Inflammatory macrophage (primary cell): ENCODE data around the gene JARID2.
"Not testable (repeated sequence)": the region's sequence is repeated elsewhere in the genome, so short reads cannot be mapped to it uniquely, and the experiment has no call there.

Experiments used
- DNase-seq, 2 donors: peaks; one replicate each; pipeline ENCODE4 v3.0.0-alpha.2; 2020 to 2022

Gene JARID2

DNA sequence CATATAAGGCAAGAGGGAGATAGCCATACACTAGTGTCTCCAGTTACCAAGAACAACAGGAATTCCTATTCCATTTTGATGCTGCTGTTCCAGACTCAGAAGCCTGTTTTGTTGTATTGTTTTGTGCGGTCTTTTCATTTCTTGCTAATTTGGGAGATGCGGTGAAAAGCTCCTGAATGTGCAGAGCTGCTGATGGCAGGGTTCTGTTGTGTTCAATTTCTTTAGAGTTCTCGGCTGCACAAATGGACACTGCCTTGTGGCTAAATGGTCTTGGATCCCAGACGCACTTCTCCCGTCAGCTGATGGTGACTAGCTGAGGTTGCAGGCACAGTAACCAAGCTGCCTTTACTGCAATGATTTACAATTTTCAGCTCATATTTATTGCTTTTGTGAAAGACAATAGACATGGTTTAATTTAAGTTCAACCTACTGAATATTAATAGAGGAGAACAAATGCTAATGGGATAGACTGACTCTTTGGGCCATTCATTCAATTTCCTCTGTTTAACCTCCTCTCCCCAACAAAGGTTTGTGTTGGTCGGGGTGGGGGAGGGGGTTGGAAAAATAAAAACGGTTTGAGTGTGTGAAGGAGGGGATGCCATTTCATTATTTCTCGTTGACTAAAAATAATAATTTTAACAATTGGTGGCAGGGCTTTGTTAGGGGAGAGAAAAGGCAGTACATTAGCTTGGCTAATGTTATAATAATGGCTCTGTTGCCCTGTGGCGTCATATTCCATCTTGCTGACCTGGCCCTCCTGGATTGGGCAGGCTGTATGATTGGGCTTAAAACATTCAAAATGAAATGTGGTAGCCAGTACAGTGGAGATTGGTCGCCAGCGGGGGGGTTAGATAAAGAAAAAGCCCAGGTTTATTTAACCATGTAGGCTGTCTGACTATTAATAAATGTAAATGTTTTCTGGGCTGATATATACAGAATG lies 159.5 kb downstream of the JARID2 start:
- DNase-seq: peak in 1 of 2 donors; percentile 24

GRCh38 chr6:15406452-15406851 lies 160.6 kb downstream of the JARID2 start:
- no peak for DNase-seq

DNA sequence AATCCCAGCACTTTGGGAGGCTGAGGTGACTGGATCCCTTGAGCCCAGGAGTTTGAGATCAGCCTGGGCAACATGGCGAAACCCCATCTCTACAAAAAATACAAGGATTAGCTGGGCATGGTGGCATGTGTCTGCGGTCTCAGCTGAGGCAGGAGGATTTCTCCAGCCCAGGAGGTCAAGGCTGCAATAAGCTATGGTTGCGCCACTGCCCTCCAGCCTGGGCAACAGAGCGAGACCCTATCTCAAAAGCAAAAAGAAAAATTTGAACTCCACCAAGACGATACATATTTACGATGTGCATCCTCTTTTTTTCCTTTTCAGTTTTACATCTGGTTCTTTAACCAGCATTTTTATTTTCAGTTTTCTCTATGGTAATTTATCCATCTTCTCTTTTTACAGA lies 162.1 kb downstream of the JARID2 start:
- DNase-seq: no peak

DNA sequence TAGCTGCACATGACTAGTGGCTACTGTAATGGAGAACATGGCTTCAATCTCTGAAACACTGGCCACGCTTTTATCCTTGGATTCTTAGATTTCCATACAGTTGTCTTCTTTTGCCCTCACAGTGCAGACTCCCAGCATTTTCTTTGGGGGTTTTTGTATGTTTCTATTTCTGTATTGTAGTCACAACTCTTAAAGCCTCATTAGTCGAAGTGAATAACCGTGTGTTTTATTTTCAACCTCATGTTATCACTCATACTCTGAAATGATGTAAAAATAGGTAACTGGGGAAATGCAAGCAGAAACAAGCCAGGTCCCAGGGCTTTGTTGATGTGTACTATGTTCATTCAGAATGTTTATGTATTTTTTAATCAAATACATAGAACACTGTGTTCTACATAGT lies 162.9 kb downstream of the JARID2 start:
- DNase-seq: no peak

- DNase-seq: no peak
These were observed 163.6 kb downstream of the JARID2 start for GRCh38 chr6:15409301-15410125.

GRCh38 chr6:15410126-15410391 lies 164.2 kb downstream of the JARID2 start:
- DNase-seq: no peak

- no peak for DNase-seq
These were observed 164.9 kb downstream of the JARID2 start for GRCh38 chr6:15410752-15411151.

DNA sequence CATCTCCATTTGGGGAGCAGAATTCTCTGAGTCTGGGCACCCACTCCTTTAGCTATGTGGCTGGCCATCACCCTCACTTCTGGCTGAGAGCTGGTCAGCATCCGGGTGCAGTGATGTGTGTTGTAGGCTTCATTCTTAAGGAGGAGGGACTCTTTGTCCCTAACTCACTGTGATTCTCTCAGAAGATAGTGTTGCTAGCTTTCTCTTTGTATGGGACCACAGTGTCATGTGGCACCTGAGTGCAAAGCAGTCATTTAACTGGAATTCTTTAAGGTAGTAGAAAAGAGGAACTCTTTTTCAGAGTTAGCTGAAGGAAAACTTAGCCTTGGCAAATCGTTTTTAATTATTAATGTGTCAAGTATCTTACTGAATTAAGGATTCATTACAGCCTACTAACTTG lies 165.9 kb downstream of the JARID2 start:
- no peak for DNase-seq

DNA sequence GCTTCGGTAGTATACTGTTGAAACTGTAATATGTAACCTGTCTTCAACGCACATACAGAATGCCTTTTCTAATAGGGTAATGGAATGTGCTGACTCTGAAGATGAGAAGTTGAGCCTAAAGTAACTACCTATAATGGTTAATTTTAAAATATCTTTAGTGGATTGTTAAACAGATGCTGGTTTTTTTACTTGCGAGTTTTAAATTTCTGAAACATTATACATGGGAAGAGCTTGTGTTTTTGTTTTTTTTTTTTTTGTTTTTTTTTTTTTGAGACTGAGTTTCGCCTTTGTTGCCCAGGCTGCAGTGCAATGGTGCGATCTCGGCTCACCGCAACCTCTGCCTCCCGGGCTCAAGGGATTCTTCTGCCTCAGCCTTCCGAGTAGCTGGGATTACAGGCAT lies 166.9 kb downstream of the JARID2 start:
- DNase-seq: no peak

DNA sequence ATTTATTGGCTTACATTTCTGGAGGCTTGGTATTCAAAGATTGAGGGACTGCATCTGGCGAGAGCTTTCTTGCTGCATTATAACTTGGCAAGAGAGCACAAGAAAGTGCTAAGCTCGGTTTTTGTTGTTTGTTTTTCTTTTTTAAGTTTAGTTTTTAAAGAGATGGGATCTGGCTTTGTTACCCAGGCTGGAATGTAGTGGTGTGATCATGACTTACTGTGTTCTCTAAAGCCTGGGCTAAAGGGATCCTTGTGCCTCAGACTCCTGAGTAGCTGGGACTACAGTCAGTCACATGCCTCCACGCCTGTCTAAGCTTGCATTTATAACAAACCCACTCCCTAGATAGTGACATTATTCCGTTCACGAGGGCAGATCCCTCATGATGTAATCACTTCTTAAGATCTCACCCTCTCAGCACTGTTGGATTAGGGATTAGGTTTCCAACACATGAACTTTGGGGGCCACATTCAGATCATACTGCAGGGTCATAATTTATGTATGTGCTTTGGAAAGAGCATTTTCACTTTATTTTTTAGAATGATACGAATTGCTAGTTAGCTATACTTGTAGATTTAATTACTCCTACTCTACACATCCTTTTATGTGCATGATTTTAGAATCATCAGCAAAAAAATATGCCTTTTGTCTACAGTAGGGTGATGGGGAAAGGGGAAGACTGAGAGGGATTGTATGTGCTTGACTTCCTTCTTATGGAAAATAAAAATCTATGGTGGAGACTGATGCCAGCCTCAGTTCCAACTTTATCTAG lies 167.8 kb downstream of the JARID2 start:
- no peak for DNase-seq

DNA sequence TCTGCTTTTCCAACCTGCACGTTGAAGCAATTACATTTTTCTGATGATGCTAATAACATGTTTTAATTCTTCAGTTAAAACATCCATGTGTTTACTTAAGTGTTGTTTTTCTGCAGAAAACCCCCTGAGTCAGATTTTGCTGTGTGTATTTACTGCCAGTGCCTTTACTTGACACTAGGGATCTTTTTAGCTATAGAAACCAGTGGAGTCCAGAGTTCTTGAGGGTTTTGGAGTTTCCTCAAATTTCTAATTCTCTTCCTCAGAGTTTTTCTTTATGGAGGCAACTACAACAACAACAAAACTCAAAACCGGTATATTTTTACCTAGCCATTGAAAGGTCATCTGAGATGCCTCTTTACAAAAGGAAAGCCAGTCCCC lies 168.4 kb downstream of the JARID2 start:
- no peak for DNase-seq

DNA sequence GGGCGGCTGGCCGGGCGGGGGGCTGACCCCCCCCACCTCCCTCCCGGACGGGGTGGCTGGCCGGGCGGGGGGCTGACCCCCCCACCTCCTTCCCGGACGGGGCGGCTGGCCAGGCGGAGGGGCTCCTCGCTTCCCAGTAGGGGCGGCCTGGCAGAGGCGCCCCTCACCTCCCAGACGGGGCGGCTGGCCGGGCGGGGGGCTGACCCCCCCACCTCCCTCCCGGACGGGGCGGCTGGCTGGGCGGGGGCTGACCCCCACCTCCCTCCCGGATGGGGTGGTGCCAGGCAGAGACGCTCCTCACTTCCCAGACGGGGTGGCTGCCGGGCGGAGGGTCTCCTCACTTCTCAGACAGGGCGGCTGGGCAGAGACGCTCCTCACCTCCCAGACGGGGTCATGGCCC lies 169.8 kb downstream of the JARID2 start:
- not testable (repeated sequence) for DNase-seq

DNA sequence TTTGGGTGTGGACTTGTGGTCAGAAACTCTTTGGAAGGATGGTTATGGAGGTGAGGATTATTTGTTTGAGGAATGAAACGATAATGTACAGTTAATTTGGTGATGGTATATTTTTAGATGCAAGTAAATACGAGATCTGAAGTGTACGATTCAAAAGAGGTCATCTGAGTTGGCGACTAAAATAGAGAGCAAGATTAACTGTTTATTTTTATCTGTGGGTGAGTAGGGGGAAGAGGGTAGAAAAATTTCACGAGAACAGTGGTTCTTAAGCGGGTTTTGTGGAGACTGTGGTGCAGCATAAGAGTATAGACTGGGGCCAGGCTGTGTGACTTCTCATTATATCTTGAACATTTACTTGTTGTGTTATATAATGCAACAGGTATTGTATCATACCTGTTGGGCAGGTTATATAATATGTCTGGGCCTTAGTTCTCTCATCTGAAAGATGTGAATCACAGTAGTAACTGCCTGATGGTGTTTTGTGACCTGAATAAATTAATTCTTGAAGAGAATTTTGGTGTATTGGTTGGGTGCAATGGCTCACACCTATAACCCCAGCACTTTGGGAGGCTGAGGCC lies 171.2 kb downstream of the JARID2 start:
- no peak for DNase-seq

GRCh38 chr6:15417811-15418210 lies 171.9 kb downstream of the JARID2 start:
- no peak for DNase-seq

DNA sequence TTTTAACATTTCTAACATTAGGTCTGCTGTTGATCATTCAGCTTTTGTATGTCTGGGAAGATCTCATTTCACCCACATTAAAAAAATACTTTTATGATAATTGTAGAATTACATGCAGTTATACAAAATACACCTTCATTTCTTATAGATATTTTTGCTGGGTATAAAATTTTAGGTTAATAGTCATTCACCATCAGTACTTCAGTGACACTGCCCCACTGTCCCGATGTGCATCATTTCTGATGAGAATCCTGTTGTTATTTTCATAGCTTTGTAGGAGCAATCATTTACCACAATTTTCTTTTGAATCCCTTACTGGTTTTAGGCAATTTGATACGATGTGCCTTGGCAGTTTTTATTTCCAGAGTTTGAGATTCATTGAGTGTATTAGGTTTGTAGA lies 173.6 kb downstream of the JARID2 start:
- no peak for DNase-seq

GRCh38 chr6:15420959-15421438 lies 175.1 kb downstream of the JARID2 start:
- peak in 1 of 2 donors; percentile 46 for DNase-seq

DNA sequence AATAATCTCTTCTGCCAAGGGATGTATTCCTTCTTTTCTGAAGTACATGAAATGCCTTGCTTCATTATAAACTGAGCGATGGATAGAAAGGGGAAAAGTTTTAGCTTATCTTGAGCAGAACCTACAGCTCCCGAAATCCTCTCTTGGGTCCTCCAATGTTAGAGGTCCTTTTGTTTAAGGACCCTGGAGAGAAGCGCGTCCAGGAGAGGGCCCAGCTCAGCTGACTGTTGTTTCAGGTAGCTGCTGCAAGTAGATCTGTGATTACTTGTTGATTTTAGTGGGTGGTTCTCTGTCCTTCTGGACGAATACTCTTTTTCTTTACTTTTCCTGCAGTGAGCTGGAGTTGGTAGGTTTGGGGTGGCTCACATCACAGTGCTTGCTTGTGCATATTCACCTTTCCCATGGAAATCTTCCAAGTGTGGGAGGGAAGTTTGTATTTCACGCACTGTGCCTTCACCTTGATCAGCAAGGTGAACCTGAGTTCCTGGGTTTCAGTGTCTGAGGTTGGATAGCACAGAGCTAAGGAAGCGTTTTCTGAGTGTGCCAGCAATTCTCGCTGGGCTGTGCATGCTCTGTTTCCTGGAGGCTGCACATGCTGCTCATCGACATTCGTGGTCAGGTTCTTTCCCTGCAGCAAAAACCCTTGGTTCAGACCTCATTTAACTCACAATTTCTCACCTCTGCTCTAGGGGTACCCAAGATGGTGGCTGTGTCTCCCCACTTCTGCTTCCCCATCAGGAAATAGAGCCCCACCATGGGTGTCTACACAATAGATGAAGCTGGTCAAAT lies 176.3 kb downstream of the JARID2 start:
- DNase-seq: no peak

- DNase-seq: no peak
These were observed 177.6 kb downstream of the JARID2 start for GRCh38 chr6:15423286-15423993.

GRCh38 chr6:15425947-15426346 lies 180.1 kb downstream of the JARID2 start:
- no peak for DNase-seq

- DNase-seq: no peak
These were observed 180.5 kb downstream of the JARID2 start for GRCh38 chr6:15426395-15426794.

DNA sequence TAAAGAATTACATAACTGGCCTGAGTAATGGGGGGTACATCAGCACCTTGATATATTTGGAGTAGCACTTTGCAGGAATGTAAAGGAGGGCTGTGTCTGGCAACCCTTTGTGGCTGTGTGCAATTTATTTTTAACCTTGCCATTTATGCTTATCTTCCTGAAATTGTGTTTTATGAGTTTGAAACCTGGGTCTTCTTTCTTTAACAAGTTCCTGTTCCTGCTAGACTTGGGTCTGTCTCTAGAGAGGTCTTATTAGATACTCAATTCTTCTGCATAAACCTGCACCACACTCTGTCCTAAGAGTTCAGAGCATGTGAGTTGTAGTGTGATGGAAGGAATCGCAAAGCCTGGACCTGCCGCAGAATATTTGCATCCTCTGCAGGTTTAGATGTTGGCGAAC lies 181.0 kb downstream of the JARID2 start:
- no peak for DNase-seq
